ENCODE measurements around the gene SLC6A19. TPM values are rescaled to one million over a fixed set of nuclear protein-coding genes. Genes with fewer than 3 reads are reported as not detected.

The SLC6A19 gene
- total RNA-seq, 1 experiment from 2014 or later: not detected

DNA sequence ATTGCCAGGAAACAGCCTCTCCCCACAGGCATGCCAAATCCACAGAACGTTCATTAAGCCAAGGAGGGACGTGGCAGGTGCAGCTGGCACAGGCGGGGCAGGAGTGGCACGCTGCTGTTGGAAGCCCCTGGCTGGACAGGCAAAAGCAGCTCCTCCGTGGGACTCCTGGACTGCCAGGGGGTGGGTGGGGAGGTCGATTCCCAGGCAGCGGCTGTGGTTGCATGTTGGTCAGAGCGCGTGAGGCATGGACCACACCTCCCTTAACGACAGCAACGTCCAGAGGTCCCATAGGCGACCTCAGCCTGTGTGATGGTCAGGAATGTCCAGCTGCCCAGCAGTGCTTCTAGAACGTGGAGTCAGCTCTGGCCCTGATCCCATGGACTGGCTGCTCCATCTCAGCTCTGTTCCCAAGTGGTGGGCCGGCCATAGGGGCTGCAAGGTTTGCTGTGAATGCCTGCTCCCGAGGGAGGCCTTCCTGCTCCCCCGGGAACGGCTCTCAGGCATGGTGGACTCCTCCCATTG lies 6.9 kb downstream of the SLC6A19 start:
- no peak for DNase-seq (ENCODE audit: low read depth)

DNA sequence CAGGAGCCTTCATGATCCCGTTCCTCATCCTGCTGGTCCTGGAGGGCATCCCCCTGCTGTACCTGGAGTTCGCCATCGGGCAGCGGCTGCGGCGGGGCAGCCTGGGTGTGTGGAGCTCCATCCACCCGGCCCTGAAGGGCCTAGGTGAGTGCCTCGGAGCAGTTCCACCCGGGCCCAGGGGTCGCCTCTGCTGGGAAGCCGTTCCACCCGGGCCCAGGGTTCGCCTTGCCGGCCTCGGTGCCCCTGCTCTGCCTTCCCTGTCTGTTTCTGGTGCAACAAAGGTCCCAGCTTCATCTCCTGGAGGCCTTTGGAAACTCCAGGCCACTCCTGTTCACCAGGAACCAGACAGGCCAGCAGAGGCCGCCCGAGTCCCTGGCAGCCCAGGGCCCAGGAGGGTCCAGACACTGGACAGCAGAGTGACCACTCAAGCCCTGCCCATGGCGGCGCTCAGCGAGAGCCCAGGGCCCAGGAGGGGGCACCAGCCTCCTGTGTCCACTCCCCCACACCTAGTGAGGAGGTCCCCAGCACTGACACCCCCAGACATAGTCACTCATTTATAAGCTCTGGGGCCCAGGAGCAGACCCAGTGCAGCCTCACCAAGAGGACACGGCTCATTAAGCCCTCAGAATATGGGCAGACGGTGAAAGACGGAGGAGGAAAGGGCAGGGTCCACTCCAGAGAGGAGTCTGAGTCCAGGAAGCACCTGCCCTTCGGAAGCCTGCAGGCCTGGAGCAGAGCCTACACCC lies 7.5 kb downstream of the SLC6A19 start:
- DNase-seq (ENCODE audit: low read depth): peak; percentile 52

DNA sequence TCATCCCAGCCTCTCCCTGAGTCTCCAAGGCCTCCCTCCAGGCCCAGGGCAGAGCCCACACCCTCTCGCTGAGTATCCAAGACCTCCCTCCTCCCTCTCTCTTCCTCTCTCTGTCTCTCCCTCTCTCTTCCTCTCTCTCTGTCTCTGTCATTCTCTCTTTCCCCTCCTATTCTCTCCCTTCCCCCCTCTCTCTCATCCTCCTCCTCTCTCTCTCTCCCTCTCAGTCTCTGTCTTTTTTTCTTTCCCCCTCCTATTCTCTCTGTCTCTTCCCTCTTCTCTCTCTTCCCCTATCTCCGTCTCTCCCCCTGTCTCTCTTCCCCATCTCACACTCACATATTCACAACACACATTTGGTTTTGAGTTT lies 8.1 kb downstream of the SLC6A19 start:
- no peak for DNase-seq (ENCODE audit: low read depth)

DNA sequence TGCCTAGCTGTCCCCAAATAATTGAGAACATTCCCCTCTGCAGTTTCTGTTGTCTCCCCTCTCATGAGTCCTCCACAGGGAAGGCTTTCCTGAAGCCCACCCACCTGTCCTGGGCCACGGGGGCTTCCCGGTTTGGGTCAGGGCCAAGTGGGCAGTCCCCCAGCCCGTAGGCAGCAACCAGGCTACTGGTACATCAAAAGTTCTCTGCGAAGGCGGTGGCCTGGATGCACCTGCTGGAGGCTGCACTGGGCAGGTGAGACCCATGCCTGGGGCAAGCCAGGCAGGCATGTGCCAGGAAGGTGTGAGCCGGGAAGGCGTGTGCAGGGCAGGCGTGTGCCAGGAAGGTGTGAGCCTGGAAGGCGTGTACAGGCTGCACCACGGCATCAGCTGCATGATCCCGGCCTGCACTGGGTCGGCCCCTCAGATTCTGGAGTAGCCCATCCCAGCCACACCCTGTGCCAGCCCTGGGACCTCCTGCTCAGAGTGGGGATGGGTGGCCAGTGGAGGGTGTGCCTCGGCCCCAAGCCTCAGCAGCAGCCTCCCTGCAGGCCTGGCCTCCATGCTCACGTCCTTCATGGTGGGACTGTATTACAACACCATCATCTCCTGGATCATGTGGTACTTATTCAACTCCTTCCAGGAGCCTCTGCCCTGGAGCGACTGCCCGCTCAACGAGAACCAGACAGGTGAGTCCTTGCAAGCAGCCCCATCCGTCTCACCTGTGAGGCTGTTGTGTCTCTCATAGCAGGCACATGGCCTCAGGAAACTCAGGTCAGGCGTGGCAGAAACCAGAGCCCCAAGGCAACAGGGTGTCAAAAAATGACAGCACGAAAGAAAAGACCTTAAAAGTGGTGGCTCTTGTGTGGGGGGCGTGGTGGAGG lies 8.7 kb downstream of the SLC6A19 start:
- no peak for DNase-seq (ENCODE audit: low read depth)

DNA sequence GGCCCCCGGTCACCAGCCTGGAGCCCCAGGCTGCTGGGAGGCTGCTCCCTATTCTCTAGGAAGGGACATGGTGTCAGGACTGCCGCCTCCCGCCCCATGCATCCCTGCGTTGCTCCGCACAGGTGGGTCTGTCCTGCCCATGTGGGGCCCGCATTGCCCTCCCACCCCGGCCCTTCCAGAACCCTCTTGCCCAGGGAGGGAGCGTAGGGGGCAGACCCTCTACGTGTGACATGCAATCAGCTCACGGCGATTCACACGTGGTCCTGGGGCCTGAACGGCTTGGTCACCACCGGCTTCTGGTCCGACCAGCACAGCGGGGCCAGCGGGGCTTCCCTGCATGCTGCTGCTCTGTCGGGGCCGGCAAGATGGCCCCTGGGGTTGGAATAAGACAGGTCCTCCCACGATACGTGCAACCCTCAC lies 9.4 kb downstream of the SLC6A19 start:
- DNase-seq (ENCODE audit: low read depth): no peak

DNA sequence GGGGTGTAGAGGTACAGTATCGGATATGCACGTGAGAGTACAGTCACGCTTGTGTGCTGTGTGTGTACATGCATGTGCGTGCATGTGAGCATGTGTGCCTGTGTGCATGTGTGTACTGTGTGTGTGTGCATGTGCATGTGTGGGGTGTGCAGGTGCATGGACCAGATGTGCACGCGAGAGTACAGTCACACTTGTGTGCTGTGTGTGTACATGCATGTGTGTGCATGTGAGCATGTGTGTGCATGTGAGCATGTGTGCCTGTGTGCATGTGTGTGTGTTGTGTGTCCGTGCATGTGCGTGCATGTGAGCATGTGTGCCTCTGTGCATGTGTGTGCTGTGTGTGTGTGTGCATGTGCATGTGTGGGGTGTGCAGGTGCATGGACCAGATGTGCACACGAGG lies 10.3 kb downstream of the SLC6A19 start:
- no peak for DNase-seq (ENCODE audit: low read depth)

DNA sequence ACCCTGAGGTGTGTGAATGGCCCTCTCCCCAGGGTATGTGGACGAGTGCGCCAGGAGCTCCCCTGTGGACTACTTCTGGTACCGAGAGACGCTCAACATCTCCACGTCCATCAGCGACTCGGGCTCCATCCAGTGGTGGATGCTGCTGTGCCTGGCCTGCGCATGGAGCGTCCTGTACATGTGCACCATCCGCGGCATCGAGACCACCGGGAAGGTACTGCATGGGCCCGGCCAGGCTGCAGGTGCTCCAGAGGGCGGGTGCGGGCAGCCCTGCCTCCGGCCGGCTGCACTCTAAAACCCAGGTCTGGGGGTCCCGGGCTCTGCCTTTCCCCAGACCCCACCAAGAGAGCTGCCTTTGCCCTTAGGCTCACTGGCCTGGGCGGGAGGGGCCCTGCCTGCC lies 10.9 kb downstream of the SLC6A19 start:
- no peak for DNase-seq (ENCODE audit: low read depth)

DNA sequence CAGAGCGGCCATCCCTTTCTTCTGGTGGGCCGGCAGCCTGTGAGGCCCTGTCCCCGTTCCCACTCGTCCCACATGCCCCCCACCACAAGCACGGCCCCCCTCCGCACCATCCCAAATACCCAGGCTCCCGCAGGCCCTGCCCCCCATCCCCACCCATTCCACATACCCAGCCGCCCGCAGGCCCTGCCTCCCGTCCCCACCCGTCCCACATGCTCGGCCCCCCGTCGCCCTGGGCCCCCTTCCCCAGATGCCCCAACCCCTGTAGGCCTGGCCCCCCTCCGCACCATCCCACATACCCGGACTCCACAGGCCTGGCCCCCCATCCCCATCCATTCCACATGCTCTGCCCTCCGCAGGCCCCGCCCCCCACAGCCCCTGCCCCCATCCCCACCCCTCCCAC lies 11.5 kb downstream of the SLC6A19 start:
- DNase-seq (ENCODE audit: low read depth): no peak

DNA sequence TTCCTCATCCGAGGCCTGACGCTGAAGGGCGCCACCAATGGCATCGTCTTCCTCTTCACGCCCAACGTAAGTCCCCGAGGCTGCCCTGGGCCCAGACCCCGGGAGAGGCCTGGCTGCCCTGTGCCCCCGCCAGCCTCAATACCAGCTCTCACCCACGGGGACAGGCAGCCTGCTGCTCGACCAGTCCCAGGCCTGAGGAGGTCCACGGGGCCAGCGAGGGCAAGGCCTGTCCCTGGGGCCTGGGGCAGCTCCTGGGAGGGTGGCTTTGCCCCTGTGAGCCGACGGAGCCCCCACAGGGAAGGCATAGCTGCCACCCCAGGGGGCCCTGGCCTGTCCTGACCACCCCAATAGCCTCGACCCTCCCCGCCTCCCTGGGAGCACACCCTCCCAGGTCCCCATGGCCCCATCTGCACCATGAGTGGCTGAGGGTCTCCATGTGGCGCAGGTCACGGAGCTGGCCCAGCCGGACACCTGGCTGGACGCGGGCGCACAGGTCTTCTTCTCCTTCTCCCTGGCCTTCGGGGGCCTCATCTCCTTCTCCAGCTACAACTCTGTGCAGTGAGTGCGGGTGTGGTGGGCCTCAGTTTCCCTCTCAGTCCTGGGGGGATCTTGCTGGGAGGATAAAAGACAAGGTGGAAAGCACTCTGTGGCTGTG lies 12.2 kb downstream of the SLC6A19 start:
- no peak for DNase-seq (ENCODE audit: low read depth)

DNA sequence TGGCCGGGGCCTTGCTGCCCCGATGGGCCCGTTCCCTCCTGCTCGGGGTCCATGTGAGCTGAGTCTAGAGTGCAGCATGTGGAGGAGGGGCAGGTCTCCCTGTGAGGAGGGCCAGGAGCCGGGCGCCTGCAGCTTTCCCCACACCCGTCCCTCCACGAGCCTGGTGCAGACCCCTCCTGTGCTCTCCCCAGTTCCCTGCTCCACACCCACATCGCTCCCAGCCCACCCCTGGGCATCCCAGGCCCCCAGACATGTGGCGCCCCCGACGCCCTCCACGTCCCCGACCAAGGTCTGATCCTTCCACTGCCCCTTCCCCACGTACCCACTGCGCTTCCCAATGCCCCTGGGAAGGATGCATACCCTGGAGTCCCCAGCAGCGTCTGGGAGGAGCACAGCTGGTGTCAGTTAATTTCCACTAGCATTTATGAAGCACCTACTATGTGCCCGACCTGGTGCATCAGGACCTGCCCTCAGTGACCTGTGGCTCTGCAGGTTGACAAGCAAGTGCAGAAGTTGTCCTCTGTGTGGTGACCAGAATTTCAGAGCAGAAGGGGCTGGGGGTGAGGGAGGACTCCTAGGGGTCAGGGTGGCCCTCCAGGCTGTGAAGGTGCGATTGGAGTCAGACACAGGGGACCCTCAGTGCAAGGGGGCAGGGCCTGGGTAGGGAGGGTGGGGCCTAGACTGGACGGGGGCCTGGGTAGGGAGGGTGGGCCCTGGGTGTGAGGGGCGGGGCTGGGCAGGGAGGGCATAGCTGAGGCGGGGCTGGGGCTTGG lies 13.0 kb downstream of the SLC6A19 start:
- no peak for DNase-seq (ENCODE audit: low read depth)

DNA sequence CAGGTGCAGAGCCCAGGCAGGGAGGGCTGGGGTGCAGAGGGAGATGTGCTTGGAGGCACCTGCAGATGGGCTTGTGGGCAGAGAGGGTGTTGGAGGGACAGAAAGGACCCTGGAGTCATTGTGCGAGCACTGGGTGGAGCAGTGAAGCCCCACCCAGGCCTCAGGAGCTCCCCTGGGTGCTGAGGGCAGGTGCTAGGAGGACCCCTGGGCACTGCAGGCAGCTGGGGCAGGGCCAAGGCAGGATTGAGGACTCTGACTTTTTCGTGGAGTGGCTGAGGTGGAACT lies 13.5 kb downstream of the SLC6A19 start:
- no peak for DNase-seq (ENCODE audit: low read depth)

DNA sequence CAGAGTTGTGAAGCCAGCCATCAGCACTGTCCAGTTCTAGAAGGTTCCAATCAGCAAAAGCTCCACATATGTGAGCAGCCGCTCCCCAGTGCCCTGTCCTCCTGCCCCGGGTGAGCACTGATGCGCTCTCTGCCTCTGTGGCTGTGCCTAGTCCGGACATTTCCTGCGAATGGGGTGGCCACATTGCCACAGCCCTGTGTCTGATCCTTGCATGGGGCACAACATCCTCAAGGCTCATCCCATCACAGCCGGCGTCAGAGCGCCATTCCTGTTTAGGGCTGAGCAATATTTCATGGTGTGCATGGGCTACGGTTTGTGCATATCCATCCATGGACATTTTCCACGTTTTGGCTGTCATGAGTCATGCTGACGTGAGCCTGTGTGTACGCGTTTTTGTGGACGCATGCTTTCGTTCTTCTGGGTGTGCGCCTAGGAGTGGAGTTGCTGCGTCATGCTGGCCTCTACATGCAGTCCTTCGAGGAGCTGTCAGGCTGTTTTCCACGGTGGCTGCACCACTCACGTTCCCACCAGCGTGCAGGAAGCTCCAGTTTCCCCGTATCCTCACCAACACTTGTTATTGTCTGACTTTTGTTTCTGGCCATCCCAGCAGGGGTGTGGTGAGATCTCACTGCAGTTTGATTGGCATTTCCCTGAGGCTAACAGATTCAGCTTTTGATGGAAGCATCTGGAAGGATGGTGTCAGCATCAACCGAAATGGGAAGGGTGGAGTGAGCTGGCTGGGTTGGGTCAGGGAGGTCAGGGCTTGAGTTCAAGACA lies 14.1 kb downstream of the SLC6A19 start:
- DNase-seq (ENCODE audit: low read depth): peak; percentile 38

DNA sequence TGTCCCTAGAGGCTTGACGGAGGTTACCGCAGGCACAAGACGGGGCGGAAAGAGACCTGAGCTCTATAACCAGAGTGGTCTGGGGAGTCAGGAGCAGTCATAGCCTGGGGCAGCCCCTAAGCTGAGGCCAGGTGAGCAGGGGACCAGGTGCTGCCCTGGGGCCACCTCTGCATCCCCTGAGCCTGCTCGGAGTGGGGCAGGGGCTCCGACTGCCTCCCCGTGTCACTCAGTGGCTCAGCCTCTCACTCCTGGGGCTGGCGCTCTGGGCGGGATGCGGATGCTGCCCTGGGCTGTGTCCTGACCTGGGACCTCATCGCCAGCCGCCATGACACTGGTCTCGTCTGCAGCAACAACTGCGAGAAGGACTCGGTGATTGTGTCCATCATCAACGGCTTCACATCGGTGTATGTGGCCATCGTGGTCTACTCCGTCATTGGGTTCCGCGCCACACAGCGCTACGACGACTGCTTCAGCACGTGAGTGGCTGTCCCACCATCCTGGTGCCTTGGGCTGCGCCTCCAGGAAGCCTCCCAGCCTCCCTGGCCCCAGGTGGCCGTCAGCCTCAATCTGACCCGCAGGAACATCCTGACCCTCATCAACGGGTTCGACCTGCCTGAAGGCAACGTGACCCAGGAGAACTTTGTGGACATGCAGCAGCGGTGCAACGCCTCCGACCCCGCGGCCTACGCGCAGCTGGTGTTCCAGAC lies 15.0 kb downstream of the SLC6A19 start:
- DNase-seq (ENCODE audit: low read depth): no peak

DNA sequence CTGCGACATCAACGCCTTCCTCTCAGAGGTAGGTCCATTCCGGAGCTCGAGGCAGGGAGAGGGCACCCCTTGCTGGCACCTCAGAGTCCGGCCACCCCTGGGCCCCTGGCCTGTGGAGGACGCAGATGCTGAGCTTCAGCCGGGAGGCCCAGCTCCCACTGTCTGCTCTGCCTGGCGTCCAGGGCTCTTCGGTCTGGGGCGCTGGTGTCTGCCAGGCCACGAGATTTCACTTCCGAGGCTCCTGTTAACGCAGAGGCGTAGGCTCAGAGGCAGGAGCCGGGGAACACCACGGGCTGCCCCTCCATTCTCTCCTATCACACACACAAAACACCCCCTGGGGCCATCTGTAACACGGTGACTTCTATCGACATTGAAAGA lies 15.5 kb downstream of the SLC6A19 start:
- DNase-seq (ENCODE audit: low read depth): no peak

DNA sequence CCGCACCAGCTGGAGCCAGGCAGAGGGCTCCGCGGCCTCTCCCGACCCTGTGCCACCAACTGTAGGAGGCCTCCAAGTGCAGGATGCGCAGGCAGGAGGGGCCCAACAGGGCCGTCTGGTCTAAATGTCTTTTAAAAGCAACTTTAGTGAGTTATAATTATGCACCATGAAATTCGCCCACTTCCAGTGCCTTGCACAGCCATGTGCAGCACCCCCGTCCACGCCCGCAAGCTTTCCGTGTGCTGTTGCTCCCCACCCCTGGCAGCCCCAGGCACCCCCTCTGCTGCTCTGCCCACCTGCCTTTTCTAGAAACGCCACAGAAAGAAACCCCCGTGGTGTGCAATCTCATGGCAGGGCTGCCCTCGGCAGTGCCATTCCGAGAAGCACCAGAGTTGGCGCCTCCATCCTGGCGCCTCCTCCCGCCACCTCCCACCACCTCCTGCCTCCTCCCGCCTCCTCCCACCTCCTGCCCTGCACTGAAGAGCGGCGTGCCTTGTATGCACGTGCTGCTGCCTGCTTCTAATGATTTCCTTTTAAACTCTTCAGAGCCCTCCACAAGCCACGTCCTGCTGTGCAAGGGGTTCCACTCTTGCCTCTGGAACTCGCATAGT lies 16.3 kb downstream of the SLC6A19 start:
- no peak for DNase-seq (ENCODE audit: low read depth)

DNA sequence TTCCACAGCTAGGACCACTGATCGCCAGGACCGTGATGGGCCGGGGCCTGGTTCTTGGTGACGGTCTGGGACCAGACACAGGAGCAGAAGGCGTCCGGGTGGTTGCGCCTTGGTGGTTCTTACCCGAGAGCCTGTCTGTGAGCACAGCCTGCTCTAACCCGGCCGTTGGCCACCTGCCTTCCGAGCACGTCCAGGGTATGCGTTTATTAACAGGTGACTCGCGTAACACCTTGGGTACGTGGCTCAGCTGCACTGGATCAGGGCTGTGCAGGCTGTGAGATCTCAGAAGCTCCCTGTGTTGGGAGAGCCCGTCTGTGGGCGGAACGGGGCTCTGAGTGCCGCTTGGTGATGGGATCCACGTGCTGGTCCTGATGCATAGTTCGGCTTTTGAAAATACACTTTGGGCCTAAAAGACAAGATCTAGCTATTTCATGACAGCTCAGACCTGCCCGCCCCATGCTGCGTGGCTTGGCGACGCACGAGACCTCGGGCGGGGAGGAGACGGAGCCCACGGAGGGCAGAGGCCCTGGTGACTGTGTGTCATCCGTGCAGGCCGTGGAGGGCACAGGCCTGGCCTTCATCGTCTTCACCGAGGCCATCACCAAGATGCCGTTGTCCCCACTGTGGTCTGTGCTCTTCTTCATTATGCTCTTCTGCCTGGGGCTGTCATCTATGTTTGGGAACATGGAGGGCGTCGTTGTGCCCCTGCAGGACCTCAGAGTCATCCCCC lies 17.1 kb downstream of the SLC6A19 start:
- DNase-seq (ENCODE audit: low read depth): no peak

DNA sequence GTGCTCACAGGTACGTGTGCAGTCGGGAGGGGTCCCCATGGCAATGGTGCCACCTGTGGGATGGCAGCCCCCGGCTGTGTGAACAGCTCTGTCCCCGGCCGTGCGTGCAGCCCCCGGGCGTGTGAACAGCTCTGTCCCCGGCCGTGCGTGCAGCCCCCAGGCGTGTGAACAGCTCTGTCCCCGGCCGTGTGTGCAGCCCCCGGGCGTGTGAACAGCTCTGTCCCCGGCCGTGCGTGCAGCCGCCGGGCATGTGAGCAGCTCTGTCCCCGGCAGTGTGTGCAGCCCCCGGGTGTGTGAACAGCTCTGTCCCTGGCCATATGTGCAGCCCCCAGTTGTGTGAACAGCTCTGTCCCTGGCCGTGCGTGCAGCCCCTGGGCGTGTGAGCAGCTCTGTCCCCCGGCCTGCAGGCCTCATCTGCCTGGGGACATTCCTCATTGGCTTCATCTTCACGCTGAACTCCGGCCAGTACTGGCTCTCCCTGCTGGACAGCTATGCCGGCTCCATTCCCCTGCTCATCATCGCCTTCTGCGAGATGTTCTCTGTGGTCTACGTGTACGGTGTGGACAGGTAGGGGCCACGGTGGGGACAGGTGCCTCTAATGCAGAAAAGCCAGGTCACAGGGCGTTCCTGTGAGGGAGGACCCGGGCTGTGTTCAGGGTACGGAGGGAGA lies 17.8 kb downstream of the SLC6A19 start:
- DNase-seq (ENCODE audit: low read depth): no peak

DNA sequence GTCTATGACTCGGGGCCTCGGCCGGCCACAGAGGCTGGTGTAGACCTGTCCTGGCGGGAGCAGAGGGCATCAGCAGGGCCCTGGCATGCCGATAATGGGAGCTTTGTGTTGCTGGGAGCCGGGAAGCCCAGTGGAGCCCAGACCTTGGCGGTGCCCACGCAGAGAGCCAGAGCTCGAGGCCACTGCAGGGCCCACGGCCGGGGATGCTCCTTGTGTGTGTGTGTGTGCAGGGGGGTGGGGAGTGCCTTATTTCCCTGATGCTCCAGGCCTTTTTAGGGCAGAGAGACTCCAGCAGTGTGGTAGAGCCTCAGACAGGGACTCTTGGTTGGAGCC lies 18.3 kb downstream of the SLC6A19 start:
- DNase-seq (ENCODE audit: low read depth): no peak

DNA sequence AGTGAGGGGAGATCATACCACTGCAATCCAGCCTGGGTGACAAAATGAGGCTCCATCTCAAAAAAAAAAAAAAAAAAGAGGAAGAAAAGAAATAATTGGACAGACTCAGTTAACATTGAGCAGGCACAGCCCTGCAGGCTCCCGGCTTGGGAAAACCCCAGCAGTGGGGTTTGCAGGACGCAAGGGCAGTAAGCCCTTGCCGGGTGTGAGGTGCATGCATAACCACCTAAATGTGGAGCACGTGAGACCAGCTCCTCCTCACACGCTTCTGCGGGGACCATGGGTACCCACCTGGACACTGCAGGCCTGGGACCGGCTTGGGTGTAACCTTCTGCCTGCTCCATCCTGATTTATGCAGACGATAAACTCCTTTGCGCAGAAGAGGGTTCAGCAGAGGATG lies 19.0 kb downstream of the SLC6A19 start:
- DNase-seq (ENCODE audit: low read depth): no peak

Measured in HT1080 (cell line).